NB4 (cell line): Measurements from ENCODE around the gene PANK4.

Experiments
- MYC ChIP-seq: IDR thresholded peaks from 2 replicates; pipeline ENCODE4 v1.6.1; 2011; ENCODE audit warnings: low read depth, low read length
- POLR2A ChIP-seq: IDR thresholded peaks from 2 replicates; pipeline ENCODE4 v1.6.1; 2011; ENCODE audit warnings: mild to moderate bottlenecking; ENCODE audit not compliant: insufficient read length; ENCODE audit errors: extremely low read depth
- TF ChIP-seq, protein P1 (sequence below): IDR thresholded peaks from one replicate; pipeline ENCODE4 v1.5.1; 2012; ENCODE audit warnings: low read depth, low read length
- TF ChIP-seq, protein P2 (sequence below): IDR thresholded peaks from 2 replicates; pipeline ENCODE4 v1.6.1; 2011; ENCODE audit warnings: low read depth, low read length

DNA sequence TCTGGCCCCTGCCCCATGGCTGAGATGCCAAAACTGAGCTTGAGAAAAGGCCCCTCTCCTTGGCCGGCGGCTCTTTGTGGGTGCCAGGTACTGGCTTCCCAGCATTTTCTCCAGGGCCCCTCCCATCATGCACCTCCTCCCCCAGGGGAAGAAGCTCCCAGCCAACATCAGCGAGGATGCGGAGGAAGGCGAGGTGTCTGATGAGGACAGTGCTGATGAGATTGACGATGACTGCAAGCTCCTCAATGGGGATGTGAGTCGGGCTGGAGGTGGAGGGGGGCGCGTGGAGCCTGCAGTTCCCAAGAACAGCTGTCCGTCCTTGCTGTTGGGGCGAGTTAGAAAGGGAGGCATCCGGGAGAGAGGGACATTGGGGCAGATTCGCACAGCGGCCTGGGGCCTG, 36.8 kb downstream of the PANK4 start:
- TF ChIP-seq, protein P1, sequence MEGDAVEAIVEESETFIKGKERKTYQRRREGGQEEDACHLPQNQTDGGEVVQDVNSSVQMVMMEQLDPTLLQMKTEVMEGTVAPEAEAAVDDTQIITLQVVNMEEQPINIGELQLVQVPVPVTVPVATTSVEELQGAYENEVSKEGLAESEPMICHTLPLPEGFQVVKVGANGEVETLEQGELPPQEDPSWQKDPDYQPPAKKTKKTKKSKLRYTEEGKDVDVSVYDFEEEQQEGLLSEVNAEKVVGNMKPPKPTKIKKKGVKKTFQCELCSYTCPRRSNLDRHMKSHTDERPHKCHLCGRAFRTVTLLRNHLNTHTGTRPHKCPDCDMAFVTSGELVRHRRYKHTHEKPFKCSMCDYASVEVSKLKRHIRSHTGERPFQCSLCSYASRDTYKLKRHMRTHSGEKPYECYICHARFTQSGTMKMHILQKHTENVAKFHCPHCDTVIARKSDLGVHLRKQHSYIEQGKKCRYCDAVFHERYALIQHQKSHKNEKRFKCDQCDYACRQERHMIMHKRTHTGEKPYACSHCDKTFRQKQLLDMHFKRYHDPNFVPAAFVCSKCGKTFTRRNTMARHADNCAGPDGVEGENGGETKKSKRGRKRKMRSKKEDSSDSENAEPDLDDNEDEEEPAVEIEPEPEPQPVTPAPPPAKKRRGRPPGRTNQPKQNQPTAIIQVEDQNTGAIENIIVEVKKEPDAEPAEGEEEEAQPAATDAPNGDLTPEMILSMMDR: no peak
- TF ChIP-seq, protein P2, sequence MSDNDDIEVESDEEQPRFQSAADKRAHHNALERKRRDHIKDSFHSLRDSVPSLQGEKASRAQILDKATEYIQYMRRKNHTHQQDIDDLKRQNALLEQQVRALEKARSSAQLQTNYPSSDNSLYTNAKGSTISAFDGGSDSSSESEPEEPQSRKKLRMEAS: no peak
- no peak for TF ChIP-seq POLR2A
- TF ChIP-seq MYC: no peak
